Sigmoid colon (tissue), 4 donors: ENCODE data around the gene INCA1.

Source experiments
- CTCF ChIP-seq, 4 experiments: fragments of 450-650 bp in 3 of 4; fragments of 200-600 bp in 1 of 4; IDR thresholded peaks; one replicate each; pipeline ENCODE4 v1.5.1; 2016 to 2019; ENCODE audit warnings: antibody characterized with exemption in 4 of 4, mild to moderate bottlenecking in 3 of 4, moderate library complexity in 2 of 4
- EP300 ChIP-seq, 4 donors: sonication (generic); formaldehyde crosslinking; IDR thresholded peaks; one replicate each; pipeline ENCODE4 v1.6.1; 2017; ENCODE audit warnings: antibody characterized with exemption in 4 of 4
- POLR2A ChIP-seq, 2 donors: fragments of 450-650 bp; IDR thresholded peaks; one replicate each; pipeline ENCODE4 v1.6.1; 2016; ENCODE audit warnings: antibody characterized with exemption in 2 of 2, mild to moderate bottlenecking in 2 of 2, moderate library complexity in 2 of 2

GRCh38 chr17:4947411-4948165 is 49.7 kb downstream of the INCA1 start:
- no peak for TF ChIP-seq CTCF (IDR thresholded peaks at IDR 0.05)
- no peak for TF ChIP-seq EP300 (IDR thresholded peaks at IDR 0.05)
- no peak for TF ChIP-seq POLR2A (IDR thresholded peaks at IDR 0.05)
